Endothelial cell of umbilical vein (primary cell): ENCODE measurements around the gene NPC1L1. TPM values are rescaled to one million over a fixed set of nuclear protein-coding genes. Genes with fewer than 3 reads are reported as not detected.

ENCODE experiments used
- BruUV-seq: library from RNA; stranded (reverse); fragments of 400-500 nt; replicated peaks from 2 replicates; lab custom pipeline; 2021; lab: Mats Ljungman, UMichigan
- CTCF ChIA-PET: fragments of 300-600, 350-600 bp; sonication (Branson Sonifier 250); formaldehyde crosslinking; loops from one replicate; lab custom pipeline; 2021; ENCODE audit warnings: antibody characterized with exemption, inconsistent platforms; lab: Charles Lee
- POLR2A ChIA-PET: fragments of 300-600, 350-600 bp; sonication (Branson Sonifier 250); formaldehyde crosslinking; loops from one replicate; lab custom pipeline; 2021; ENCODE audit warnings: antibody characterized with exemption, inconsistent platforms; lab: Charles Lee
- DNase-seq: peaks from one replicate; pipeline ENCODE4 v3.0.0-alpha.2; 2011; ENCODE audit warnings: low read depth, low spot score
- FAIRE-seq: peaks from 2 replicates; lab custom pipeline; 2011; peaks lifted over from hg19 to GRCh38; lab: Jason Lieb, UNC
- H2AFZ ChIP-seq: 2 replicates; pipeline ENCODE4 v1.6.0; 2012; ENCODE audit warnings: low read depth, low read length, control low read depth, inconsistent platforms
- H3K27ac ChIP-seq: 2 replicates; pipeline ENCODE4 v1.5.1; 2011; ENCODE audit warnings: low read depth, mild to moderate bottlenecking, control low read depth, low read length, moderate library complexity; ENCODE audit not compliant: insufficient read depth
- H3K27me3 ChIP-seq, 2 experiments: 2 replicates each; pipeline versions ENCODE4 v1.6.0 to v1.6.1; 2011; ENCODE audit warnings: low read length in 2 of 2, mixed read lengths in 1 of 2; ENCODE audit not compliant: control insufficient read depth in 2 of 2, insufficient read depth in 2 of 2
- H3K36me3 ChIP-seq, 2 experiments: 2 replicates in 1 of 2; 3 replicates in 1 of 2; pipeline ENCODE4 v1.5.1; 2011; ENCODE audit warnings: low read length in 2 of 2, mild to moderate bottlenecking in 1 of 2, moderate library complexity in 1 of 2; ENCODE audit not compliant: control insufficient read depth in 2 of 2, insufficient read depth in 2 of 2; ENCODE audit errors: extremely low read depth in 1 of 2
- H3K4me1 ChIP-seq: 3 replicates; pipeline ENCODE4 v1.5.1; 2011; ENCODE audit warnings: mild to moderate bottlenecking, low read length; ENCODE audit not compliant: control insufficient read depth, insufficient read depth; ENCODE audit errors: extremely low read depth
- H3K4me2 ChIP-seq: 2 replicates; pipeline ENCODE4 v1.6.1; 2011; ENCODE audit warnings: low read length, control low read depth, mixed read lengths; ENCODE audit not compliant: insufficient read depth
- H3K4me3 ChIP-seq, 3 experiments: fragments of 200-600 bp in 1 of 3; sonication (generic), shearing (Covaris generic) in 1 of 3; replicated peaks in 1 of 3; 2 replicates each; pipeline ENCODE4 v1.5.1; 2011 to 2016; ENCODE audit warnings: control low read depth in 3 of 3, low read length in 3 of 3, mild to moderate bottlenecking in 2 of 3, inconsistent platforms in 1 of 3, low read depth in 1 of 3, moderate library complexity in 1 of 3; ENCODE audit not compliant: insufficient read depth in 1 of 3
- H3K79me2 ChIP-seq: 2 replicates; pipeline ENCODE4 v1.6.0; 2012; ENCODE audit warnings: low read length, inconsistent platforms; ENCODE audit not compliant: control insufficient read depth, insufficient read depth
- H3K9ac ChIP-seq: replicated peaks from 2 replicates; pipeline ENCODE3; 2011; ENCODE audit warnings: low read length, control low read depth; ENCODE audit not compliant: insufficient read depth; ENCODE audit errors: extremely low read depth
- H3K9me1 ChIP-seq: replicated peaks from 3 replicates; pipeline ENCODE4 v1.6.0; 2011; ENCODE audit warnings: mild to moderate bottlenecking, low read length; ENCODE audit not compliant: control insufficient read depth, insufficient read depth; ENCODE audit errors: extremely low read depth
- H3K9me3 ChIP-seq: replicated peaks from 2 replicates; pipeline ENCODE4 v1.5.1; 2012; ENCODE audit warnings: low read length, inconsistent platforms; ENCODE audit not compliant: control insufficient read depth, insufficient read depth
- H4K20me1 ChIP-seq: replicated peaks from 2 replicates; pipeline ENCODE3; 2011; ENCODE audit warnings: mild to moderate bottlenecking, low read length; ENCODE audit not compliant: control insufficient read depth, insufficient read depth; ENCODE audit errors: extremely low read depth
- CTCF ChIP-seq, 2 donors: IDR thresholded peaks; 1 replicate in 1 of 2; 2 replicates in 1 of 2; pipeline ENCODE4 v1.5.1; 2011; ENCODE audit warnings: low read length in 2 of 2, mild to moderate bottlenecking in 2 of 2, moderate library complexity in 2 of 2, control low read depth in 1 of 2, inconsistent platforms in 1 of 2, low read depth in 1 of 2; ENCODE audit not compliant: insufficient read depth in 1 of 2; ENCODE audit errors: extremely low read depth in 1 of 2
- EZH2 ChIP-seq: IDR thresholded peaks from 2 replicates; pipeline ENCODE4 v1.6.1; 2012; ENCODE audit warnings: borderline replicate concordance, low read depth, mild to moderate bottlenecking, moderate library complexity, low read length, inconsistent platforms; ENCODE audit not compliant: severe bottlenecking
- FOS ChIP-seq: IDR thresholded peaks from 2 replicates; pipeline ENCODE4 v1.6.1; 2011; ENCODE audit warnings: mild to moderate bottlenecking, low read length, moderate library complexity, borderline replicate concordance; ENCODE audit not compliant: insufficient read depth
- GATA2 ChIP-seq: IDR thresholded peaks from 2 replicates; pipeline ENCODE4 v1.7.0; 2011; ENCODE audit warnings: low read depth, mild to moderate bottlenecking, moderate library complexity, mixed read lengths, low read length; ENCODE audit not compliant: insufficient read length, insufficient read depth
- JUN ChIP-seq: IDR thresholded peaks from 2 replicates; pipeline ENCODE4 v1.6.1; 2011; ENCODE audit warnings: borderline replicate concordance, low read depth; ENCODE audit not compliant: insufficient read length, insufficient read depth
- MAX ChIP-seq: IDR thresholded peaks from 2 replicates; pipeline ENCODE4 v1.6.1; 2011; ENCODE audit not compliant: insufficient read depth, insufficient read length
- MYC ChIP-seq: IDR thresholded peaks from one replicate; pipeline ENCODE4 v1.6.1; 2011; ENCODE audit warnings: mild to moderate bottlenecking, low read depth, low read length
- POLR2A ChIP-seq: IDR thresholded peaks from 2 replicates; pipeline ENCODE4 v1.6.1; 2012; ENCODE audit warnings: low read depth, mild to moderate bottlenecking, control low read depth, low read length
- POLR2AphosphoS5 ChIP-seq: IDR thresholded peaks from 2 replicates; pipeline ENCODE4 v1.6.1; 2012; ENCODE audit warnings: low read depth, mild to moderate bottlenecking, control low read depth, low read length, moderate library complexity; ENCODE audit not compliant: insufficient read depth
- dilution Hi-C: fragments of 300-500 bp; cut with MboI; formaldehyde crosslinking; loops from one replicate; pipeline ENCODE4 v1.15.0; 2019; ENCODE audit warnings: low sequenced_read_pairs; ENCODE audit not compliant: extremely low pct_ligation_motif_present
- intact Hi-C: fragments of 100-400 bp; cut with micrococcal nuclease; formaldehyde crosslinking; loops from one replicate; pipeline ENCODE4 v1.10.0; 2022
- polyA plus RNA-seq, 4 experiments: library from polyadenylated mRNA; depleted of rRNA in 3 of 4; stranded (reverse) in 3 of 4; unstranded in 1 of 4; fragments of >200 nt; gene quantifications; 2 replicates each; pipeline versions ENCODE4 v1.2.1 to v1.2.3, GENCODE V29; 2011 to 2012; ENCODE audit warnings: missing spikeins in 1 of 4
- total RNA-seq: library from RNA; stranded (reverse); gene quantifications from 2 replicates; pipeline ENCODE4 v1.2.3, GENCODE V29; 2021

Gene NPC1L1
- total and polyA plus RNA-seq, 2 donors (not counting 3 experiments of a cell fraction or from before 2014, with no cell fraction given), result not detected

- CTCF ChIA-PET, result no interaction called here
Observed at GRCh38 chr7:44531421-44532380, 9.4 kb downstream of the NPC1L1 start.

More at GRCh38 chr7:44531421-44532380, 9.4 kb downstream of the NPC1L1 start:
- TF ChIP-seq JUN (no peak), POLR2AphosphoS5 (no peak), MYC (no peak), FOS (no peak), POLR2A (no peak), MAX (no peak), EZH2 (no peak), CTCF (IDR thresholded peaks at IDR 0.05; ENCODE audit: extremely low read depth in 1 of 2, insufficient read depth in 1 of 2, low read depth in 1 of 2, low read length in 2 of 2) (no peak), GATA2 (no peak)
- H3K79me2 ChIP-seq, result no peaks in the 10 kb centered on the region
- no peaks in the 10 kb centered on the region for H3K36me3 ChIP-seq
- H3K9me3 ChIP-seq, result no peaks in the 10 kb centered on the region
- no peak overlapping the region for H2AFZ ChIP-seq
- no peaks in the 10 kb centered on the region for H3K4me1 ChIP-seq
- intact Hi-C loops (no loop called here), dilution Hi-C loops (no loop called here)
- no peak overlapping the region for H3K27ac ChIP-seq
- no peak overlapping the region for H3K4me3 ChIP-seq
- H4K20me1 ChIP-seq, result no peaks in the 10 kb centered on the region
- H3K27me3 ChIP-seq, result no peaks in the 10 kb centered on the region
- FAIRE-seq (no peak), DNase-seq (no peak)
- no TSS peak for BruUV-seq
- H3K9me1 ChIP-seq, result no peaks in the 10 kb centered on the region
- POLR2A ChIA-PET, result no interaction called here
- no peak overlapping the region for H3K4me2 ChIP-seq
- H3K9ac ChIP-seq, result no peak overlapping the region
